Hematopoietic multipotent progenitor cell treated with erythropoietin and hydrocortisone succinate and interleukin-3 and kit ligand, for 17 days (in vitro differentiated cells): ENCODE measurements around the gene IQCE.
"Not testable (repeated sequence)": the region's sequence is repeated elsewhere in the genome, so short reads cannot be mapped to it uniquely, and the experiment has no call there.

ENCODE experiments used
- DNase-seq: peaks from one replicate; pipeline ENCODE4 v3.0.0-alpha.2; 2015; ENCODE audit warnings: low spot score

IQCE gene

DNA sequence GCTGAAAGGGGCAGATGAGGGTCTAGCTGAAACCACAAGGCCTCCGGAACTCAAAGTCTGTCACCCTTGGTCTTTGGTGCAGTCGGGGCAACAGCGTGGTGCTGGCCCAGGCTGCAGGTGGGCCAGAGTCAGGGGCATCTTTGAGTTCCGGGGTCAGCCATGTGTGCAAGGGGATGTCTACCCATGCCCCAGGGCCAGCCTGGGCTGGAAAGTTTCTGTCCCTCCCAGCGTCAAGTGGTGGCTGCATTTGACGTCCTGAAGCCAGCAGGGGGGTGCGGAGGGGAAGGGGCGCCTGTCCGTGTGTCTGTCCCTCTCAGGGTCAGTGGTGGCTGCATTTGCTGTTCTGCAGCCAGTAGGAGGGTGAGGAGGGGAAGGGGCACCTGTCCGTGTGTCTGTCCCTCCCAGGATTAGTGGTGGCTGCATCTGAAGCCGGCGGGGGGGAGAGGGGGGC lies 4.1 kb upstream of the IQCE start:
- DNase-seq: no peak

DNA sequence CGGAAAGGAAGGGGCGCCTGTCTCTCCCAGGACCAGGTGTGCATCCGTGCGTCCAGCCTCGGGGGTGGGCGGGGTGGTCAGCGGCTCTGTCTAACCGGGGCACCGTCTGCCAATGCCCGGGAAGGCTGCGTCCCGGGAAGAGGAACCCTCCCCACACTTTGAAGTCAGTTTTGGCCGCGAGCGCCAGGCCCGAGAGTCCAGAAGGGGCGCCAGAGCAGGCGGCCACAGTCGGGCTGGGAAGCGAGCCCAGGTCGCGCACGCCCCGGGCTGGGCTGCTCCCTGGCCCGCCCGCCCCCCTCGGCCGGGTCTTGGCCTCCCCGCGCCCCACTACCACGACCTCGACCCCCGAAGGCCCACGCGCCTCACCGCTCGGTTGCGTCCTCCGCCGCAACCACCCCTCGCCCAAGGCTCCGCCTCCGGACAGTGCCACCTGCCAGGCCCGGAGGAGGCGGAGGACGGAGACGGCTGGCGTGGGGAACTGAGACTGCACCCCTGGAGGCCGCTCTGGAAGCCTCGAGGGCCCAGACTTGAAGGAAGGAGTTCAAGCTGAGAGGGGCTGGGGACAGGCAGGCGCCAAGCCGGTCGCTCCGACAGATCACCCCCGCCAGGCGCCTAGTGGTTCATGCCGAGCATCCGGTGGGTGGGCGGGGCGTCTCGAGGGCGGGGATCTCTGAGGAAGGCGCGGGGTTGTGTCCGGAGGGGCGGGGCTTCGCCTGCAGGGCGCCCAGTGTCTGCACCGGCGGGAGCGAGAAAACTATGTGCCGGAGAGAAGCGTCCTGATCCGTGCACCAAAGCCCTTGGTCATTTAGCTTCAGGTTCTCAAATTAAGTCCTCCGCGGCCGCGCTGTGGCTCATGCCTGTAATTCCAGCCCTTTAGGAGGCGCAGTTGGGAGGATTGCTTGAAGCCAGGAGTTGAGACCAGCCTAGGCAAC lies 3.4 kb upstream of the IQCE start, which contains the start of gene BRAT1:
TSS of gene BRAT1 (minus strand) at position 404 of the 932 bp plus-strand sequence. CDS start 1,093 bp downstream, outside the sequence.
- peak; percentile 88 for DNase-seq

- no peak for DNase-seq
These were observed 638 bp downstream of the IQCE start for GRCh38 chr7:2559283-2559950.

DNA sequence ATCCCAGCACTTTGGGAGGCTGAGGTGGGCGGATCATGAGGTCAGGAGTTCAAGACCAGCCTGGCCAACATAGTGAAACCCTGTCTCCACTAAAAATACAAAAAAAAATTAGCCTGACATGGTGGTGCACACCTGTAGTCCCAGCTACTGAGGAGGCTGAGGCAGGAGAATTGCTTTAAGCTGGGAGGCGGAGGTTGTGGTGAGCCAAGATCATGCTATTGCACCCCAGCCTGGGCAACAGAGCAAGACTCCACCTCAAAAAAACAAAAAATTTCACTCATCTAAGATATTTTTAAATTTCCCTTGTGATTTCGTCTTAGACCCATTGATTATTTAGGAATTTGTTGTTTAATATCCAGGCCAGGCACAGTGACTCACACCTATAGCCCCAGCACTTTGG lies 5.2 kb downstream of the IQCE start:
- not testable (repeated sequence) for DNase-seq

- DNase-seq: no peak
These were observed 6.3 kb downstream of the IQCE start for GRCh38 chr7:2564970-2565540.

GRCh38 chr7:2566348-2566889 lies 7.6 kb downstream of the IQCE start:
- no peak for DNase-seq

DNA sequence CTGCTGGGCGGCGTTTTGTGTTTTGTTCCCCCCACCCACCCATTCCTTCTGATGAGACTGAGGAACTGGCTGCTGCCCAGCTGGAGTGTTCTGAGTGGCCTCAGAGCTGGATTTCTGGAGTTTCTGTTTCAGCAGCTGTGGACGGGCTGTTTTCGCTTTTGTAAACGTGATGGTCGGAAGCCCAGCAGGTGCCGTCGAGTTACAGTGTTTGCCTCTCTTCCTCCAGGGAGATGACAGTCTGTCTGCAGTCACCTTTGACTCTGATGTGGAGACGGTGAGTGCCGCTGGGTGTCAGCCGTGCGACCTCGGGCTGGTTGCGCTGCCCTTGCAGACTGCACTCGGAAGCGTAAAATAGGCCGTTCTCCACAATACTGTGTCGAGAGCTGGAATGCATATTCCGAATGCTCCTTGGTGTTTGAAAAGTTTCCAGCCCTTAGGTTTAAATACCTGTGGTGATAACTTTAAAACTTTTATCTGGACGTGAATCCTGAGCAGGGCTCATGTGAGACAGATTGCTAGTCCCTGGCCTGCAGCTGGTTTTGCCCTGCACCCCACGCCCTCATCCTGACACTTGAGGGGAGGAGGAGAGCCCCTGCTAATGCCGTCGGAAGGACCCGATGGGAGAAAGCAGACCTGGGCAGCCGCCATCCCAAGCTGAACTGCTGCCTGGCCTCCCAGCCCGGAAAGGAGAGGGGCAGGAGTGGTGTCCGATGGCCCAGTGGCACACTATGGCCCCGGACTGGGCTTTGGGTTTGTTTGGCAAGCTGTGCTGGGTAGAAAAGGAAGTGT lies 8.3 kb downstream of the IQCE start:
- DNase-seq: no peak

GRCh38 chr7:2567679-2568278 lies 9.0 kb downstream of the IQCE start:
- no peak for DNase-seq

- no peak for DNase-seq
These were observed 9.9 kb downstream of the IQCE start for GRCh38 chr7:2568521-2569223.

GRCh38 chr7:2569421-2569820 lies 10.6 kb downstream of the IQCE start:
- DNase-seq: no peak

DNA sequence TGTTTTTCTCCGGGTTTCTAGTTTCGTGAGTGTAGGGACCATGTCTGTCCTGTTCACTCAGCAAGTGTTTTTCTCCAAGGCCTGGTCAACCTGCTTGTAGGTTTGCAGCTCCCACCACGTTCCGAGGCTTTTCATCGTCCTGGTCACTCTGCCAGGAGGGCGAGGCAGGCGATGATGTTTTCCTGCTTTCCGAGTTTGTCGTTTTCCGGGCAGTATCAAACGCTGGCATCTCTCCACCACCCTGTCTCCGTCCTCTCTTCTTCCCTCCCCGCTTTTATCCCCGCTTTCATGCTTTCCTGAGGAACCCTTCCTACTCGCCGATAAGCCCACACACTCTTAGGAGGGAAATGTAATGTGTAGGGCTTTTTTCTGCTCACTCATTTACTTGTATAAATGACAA lies 11.2 kb downstream of the IQCE start:
- no peak for DNase-seq

DNA sequence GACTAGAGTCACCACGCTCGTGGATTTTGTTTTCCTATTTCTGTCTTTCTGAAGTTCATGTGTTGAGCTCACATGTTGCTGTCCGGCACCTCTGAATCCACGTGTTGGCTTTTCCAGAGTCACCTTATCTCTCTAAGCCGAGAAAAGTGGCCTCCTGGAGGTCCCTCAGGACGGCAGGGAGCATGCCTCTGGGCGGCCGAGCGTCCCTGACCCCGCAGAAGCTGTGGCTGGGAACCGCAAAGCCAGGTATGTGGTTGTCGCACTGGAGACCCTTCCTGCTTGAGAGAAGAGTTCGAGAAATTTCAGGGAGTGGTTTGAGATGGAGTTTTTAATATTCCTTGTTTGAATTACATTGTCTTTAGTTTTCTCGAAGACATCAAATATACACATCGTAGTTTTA lies 12.6 kb downstream of the IQCE start:
- DNase-seq: no peak

- no peak for DNase-seq
These were observed 13.5 kb downstream of the IQCE start for GRCh38 chr7:2572101-2572842.

- DNase-seq: no peak
These were observed 15.0 kb downstream of the IQCE start for GRCh38 chr7:2573761-2574160.

- DNase-seq: no peak
These were observed 16.4 kb downstream of the IQCE start for GRCh38 chr7:2575046-2575732.

- DNase-seq: no peak
These were observed 17.1 kb downstream of the IQCE start for GRCh38 chr7:2575733-2576340.

DNA sequence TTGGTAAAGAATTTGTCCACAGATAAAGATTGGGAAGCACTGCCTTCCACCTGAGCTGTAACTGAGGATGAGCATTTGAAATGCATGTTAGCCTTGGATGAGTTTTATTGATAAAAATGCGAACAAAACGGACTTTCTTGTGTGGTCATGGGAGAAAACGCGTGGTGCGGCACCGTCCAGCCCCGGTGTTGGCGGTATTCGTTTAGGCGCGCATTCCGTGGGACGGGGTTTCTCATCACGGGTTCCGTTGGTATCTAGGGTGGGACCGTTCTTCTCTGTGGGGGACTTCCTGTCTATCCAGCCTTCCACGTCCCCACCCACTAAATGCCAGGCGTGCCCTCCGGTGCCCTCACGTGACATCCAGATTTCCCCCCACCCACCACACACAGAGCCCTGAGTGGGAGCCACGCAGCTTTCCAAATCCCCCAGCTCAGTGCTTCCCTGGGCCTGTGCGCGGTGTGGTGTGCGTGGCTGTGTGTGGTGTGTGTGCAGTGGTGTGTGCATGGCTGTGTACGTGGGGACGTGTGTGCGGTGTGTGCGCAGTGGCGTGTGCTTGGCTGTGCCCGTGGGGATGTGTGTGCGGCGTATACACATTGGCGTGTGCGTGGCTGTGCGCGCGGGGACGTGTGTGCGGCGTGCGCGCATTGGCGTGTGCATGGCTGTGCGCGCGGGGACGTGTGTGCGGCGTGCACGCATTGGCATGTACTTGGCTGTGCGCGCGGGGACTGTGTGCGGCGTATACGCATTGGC lies 18.1 kb downstream of the IQCE start:
- DNase-seq: no peak
